Measurements from ENCODE around the gene SLC12A9.

SLC12A9 gene

DNA sequence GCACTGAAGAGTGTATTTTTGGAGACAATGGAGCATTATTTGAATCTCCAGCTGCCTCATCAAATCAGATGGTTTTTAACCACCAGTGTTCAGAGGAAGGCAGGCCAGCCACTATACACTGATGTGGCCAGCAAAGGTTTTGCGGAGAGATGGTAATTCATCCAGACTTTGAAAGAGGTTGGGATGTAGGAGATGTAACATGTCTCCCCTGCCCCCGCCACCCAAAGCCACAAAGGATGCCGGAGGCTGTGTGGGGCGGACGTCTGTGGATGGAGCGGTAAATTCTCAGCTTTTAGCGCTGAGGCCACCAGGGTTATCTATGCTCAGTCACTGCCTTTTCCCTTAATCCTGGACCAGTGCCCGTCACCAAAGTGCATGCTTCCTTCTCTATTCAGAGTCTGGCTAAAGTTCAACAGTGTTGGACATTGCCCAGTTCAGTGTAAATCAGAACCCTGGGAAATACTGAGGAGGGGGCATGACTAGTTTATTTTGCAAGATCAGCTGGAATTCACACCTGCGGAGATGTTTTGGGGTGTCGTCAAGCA lies 11.0 kb downstream of the SLC12A9 start:
- no peak overlapping the region for H3K27ac ChIP-seq
- TF ChIP-seq ZFX (IDR thresholded peaks at IDR 0.05; ENCODE audit: borderline replicate concordance): no peak
- TF ChIP-seq, protein P1, sequence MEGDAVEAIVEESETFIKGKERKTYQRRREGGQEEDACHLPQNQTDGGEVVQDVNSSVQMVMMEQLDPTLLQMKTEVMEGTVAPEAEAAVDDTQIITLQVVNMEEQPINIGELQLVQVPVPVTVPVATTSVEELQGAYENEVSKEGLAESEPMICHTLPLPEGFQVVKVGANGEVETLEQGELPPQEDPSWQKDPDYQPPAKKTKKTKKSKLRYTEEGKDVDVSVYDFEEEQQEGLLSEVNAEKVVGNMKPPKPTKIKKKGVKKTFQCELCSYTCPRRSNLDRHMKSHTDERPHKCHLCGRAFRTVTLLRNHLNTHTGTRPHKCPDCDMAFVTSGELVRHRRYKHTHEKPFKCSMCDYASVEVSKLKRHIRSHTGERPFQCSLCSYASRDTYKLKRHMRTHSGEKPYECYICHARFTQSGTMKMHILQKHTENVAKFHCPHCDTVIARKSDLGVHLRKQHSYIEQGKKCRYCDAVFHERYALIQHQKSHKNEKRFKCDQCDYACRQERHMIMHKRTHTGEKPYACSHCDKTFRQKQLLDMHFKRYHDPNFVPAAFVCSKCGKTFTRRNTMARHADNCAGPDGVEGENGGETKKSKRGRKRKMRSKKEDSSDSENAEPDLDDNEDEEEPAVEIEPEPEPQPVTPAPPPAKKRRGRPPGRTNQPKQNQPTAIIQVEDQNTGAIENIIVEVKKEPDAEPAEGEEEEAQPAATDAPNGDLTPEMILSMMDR (IDR thresholded peaks at IDR 0.05): no peak

DNA sequence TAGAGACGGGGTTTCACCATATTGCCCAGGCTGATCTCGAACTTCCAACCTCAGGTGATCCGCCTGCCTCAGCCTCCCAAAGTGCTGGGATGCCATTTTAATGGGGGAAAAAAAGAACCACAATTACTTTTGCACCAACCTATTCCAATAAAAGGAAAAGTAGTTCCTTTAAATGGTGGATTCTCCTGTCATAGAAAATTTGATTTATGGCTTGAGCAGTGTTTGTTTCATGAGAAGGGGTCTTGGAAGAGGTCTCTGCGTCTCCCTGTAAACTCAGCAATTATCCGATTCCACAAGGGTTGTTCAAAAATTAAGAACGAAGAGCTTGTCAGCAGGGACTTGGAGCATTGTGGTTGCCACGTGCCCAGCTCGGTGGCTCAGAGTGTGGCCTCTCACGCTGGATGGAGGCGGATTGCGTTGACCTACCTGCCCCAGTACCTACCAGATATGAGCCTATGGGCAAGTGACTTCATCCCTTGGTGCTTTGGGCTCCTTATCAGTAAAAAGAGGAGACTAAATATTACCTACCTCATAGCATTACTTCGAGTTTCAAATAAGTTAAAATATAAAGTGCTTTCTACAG lies 11.8 kb downstream of the SLC12A9 start:
- TF ChIP-seq, protein P1 (IDR thresholded peaks at IDR 0.05): no peak
- no peak for TF ChIP-seq ZFX (IDR thresholded peaks at IDR 0.05; ENCODE audit: borderline replicate concordance)
- peak overlapping the region; percentile 84 for H3K27ac ChIP-seq

DNA sequence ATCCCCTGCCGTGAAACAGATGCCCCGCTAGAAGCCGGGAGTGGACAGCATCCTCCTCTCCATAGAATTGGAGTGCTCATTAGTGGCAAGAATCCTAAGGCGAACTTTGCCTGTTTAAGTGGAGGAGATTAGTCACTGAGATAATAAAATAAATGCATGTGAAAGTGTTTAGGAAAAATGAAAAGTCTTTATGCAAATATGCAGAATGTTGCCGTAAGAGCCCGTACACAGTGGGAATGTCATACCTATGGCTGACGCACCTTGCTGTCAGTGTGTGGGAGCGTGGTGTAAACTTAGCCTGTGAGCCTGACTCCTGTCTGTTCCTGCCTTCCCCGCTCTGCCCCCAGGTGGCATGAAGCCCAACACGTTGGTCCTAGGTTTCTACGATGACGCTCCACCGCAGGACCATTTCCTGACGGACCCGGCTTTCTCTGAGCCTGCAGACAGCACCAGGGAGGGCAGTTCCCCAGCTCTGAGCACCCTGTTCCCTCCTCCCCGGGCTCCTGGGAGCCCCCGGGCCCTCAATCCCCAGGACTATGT lies 12.9 kb downstream of the SLC12A9 start:
- peak overlapping the region; percentile 84 for H3K27ac ChIP-seq
- TF ChIP-seq, protein P1 (IDR thresholded peaks at IDR 0.05): peak; percentile 11; the same call in 1 of the 2 replicates
- TF ChIP-seq ZFX (IDR thresholded peaks at IDR 0.05; ENCODE audit: borderline replicate concordance): no peak

DNA sequence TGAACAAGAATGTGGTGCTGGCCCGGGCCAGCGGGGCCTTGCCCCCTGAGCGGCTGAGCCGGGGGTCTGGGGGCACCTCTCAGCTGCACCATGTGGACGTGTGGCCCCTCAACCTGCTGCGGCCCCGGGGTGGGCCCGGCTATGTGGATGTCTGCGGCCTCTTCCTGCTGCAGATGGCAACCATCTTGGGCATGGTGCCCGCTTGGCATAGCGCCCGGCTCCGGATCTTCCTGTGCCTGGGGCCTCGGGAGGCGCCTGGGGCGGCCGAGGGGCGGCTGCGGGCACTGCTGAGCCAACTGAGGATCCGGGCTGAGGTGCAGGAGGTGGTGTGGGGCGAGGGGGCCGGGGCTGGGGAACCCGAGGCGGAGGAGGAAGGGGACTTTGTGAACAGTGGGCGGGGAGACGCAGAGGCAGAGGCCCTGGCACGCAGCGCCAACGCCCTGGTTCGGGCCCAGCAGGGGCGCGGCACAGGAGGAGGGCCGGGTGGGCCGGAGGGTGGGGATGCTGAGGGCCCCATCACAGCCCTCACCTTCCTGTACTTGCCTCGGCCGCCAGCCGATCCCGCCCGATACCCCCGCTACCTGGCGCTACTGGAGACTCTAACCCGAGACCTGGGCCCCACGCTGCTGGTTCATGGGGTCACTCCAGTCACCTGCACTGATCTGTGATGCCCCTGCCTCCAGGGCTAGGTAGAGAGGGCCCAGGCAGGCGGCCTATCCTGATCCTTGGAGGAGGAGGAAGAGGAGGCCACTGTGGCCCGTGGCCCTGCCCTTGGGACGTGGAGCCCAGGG lies 13.6 kb downstream of the SLC12A9 start:
- no peak for TF ChIP-seq ZFX (IDR thresholded peaks at IDR 0.05; ENCODE audit: borderline replicate concordance)
- TF ChIP-seq, protein P1 (IDR thresholded peaks at IDR 0.05): no peak
- peak overlapping the region; percentile 84 for H3K27ac ChIP-seq

DNA sequence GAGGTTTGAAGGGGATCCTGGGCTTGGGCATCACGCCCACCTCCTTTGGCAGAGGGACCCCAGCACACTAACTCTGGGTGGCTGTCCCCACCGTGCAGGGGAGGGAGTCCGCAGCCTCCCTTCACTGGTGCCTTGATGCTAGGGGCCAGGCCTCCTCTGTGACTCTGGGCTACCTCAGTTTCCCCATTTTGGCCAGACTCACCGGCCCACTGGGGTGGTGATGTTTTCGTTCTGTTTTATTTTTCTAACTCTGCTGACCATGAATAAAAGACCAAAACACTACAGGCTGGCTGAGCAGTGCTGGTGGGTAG lies 14.2 kb downstream of the SLC12A9 start:
- TF ChIP-seq, protein P1 (IDR thresholded peaks at IDR 0.05): no peak
- no peak for TF ChIP-seq ZFX (IDR thresholded peaks at IDR 0.05; ENCODE audit: borderline replicate concordance)
- H3K27ac ChIP-seq: peak overlapping the region; percentile 84

DNA sequence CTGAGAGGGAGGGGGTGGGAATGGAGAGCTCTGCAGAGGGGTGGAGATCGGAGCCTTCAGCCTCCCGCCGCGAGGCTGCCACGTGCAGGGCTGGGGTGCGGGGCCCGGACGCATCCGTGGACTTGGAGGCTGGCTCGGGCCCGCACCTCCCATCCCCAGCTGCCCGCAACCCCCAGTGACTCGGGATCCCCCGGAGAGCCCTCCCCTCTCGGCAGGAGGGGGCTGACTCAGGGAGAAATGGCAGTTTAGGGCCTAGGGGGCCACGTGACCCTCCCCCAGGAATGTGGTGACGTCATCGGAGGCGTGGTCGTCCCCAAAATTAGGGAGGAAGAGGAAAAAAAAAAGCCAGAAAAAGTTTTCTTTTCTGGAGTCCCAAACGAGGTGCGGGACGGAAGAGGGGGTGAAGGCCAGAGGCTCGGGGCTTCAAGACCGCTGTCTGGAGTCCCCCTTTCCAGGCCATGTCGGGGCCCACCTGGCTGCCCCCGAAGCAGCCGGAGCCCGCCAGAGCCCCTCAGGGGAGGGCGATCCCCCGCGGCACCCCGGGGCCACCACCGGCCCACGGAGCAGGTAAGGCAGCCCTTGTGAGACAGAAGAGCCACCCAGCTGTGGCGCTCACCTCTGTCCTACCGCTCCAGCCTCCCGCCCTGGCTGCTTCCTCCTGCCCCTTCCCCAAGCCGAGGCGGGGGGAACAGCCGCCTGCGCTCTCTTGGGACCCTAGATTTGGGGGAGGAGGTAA lies 14.7 kb downstream of the SLC12A9 start, which contains the start of gene TRIP6:
TRIP6 (plus strand) TSS at position 348 of the 736 bp plus-strand sequence; CDS start at position 459, 111 bp downstream.
- no peak for TF ChIP-seq ZFX (IDR thresholded peaks at IDR 0.05; ENCODE audit: borderline replicate concordance)
- TF ChIP-seq, protein P1 (IDR thresholded peaks at IDR 0.05): no peak
- peak within 1 kb of the TSS; percentile 84 for H3K27ac ChIP-seq

Measured in 22Rv1 (cell line).